H1 (cell line): ENCODE measurements around the gene KCNJ5. TPM values are rescaled to one million over a fixed set of nuclear protein-coding genes. Genes with fewer than 3 reads are reported as not detected.

Experiments used
- ASH2L ChIP-seq: fragments of 200-600, 300-600 bp; sonication (generic); IDR thresholded peaks from one replicate; pipeline ENCODE4 v1.7.1; 2017; ENCODE audit warnings: low read length
- BCL11A ChIP-seq, 2 experiments: IDR thresholded peaks; one replicate each; pipeline ENCODE4 v1.6.1; 2011; ENCODE audit warnings: low read depth in 2 of 2, low read length in 2 of 2, mild to moderate bottlenecking in 2 of 2
- CHD7 ChIP-seq: fragments of 300-600 bp; sonication (generic); IDR thresholded peaks from 2 replicates; pipeline ENCODE4 v1.7.1; 2012; ENCODE audit warnings: low read length, moderate library complexity, mild to moderate bottlenecking, inconsistent platforms; ENCODE audit not compliant: insufficient replicate concordance
- JUN ChIP-seq: IDR thresholded peaks from 2 replicates; pipeline ENCODE4 v1.6.1; 2011; ENCODE audit warnings: low read depth, mild to moderate bottlenecking, improper control_type of control experiment, low read length
- JUND ChIP-seq: IDR thresholded peaks from 2 replicates; pipeline ENCODE4 v1.6.1; 2011; ENCODE audit warnings: mild to moderate bottlenecking, improper control_type of control experiment, low read length
- KDM1A ChIP-seq: fragments of 200-600, 300-600 bp; sonication (generic); IDR thresholded peaks from 2 replicates; pipeline ENCODE4 v1.7.1; 2016; ENCODE audit warnings: mild to moderate bottlenecking, low read length, borderline replicate concordance
- KDM5A ChIP-seq: fragments of 200-600 bp; IDR thresholded peaks from 2 replicates; pipeline ENCODE4 v1.7.1; 2012; ENCODE audit warnings: mild to moderate bottlenecking, low read length, inconsistent platforms, mixed read lengths
- RAD21 ChIP-seq, 2 experiments: IDR thresholded peaks in 1 of 2; conservative IDR thresholded peaks in 1 of 2; 2 replicates each; pipeline ENCODE4 v1.6.1; 2011; ENCODE audit warnings: low read depth in 2 of 2, low read length in 2 of 2, improper control_type of control experiment in 1 of 2, inconsistent platforms in 1 of 2, mild to moderate bottlenecking in 1 of 2, moderate library complexity in 1 of 2
- RNF2 ChIP-seq: fragments of 200-900, 300-1000 bp; sonication (generic); IDR thresholded peaks from 2 replicates; pipeline ENCODE4 v1.7.1; 2016; ENCODE audit warnings: borderline replicate concordance, low read depth, mild to moderate bottlenecking, antibody characterized with exemption, low read length; ENCODE audit not compliant: poor library complexity, severe bottlenecking; ENCODE audit errors: missing control alignments
- YY1 ChIP-seq: IDR thresholded peaks from 2 replicates; pipeline ENCODE4 v1.6.1; 2011; ENCODE audit warnings: low read depth, mild to moderate bottlenecking, low read length
- polyA plus RNA-seq, 7 experiments: library from polyadenylated mRNA; depleted of rRNA in 3 of 7; stranded (reverse) in 5 of 7; unstranded in 2 of 7; fragments of >200 nt in 5 of 7; fragments of 200-250 nt in 2 of 7; gene quantifications; 1 replicate in 5 of 7; 2 replicates in 1 of 7; 4 replicates in 1 of 7; pipeline versions ENCODE4 v1.2.1 to v1.2.3, GENCODE V29; 2011 to 2013; ENCODE audit warnings: missing spikeins in 2 of 7, mixed read lengths in 2 of 7
- total RNA-seq: library from RNA; stranded (reverse); fragmentation: NEBNext Ultra II Directional; extraction: Animal tissue kit (Norgen Biotek cat#: 25700); gene quantifications from 2 replicates; pipeline ENCODE4 v1.2.1, GENCODE V29; 2021
- TF ChIP-seq, protein P1 (sequence below): IDR thresholded peaks from 2 replicates; pipeline ENCODE4 v1.6.1; 2011; ENCODE audit warnings: low read depth, mild to moderate bottlenecking, low read length; ENCODE audit not compliant: insufficient read depth

Gene KCNJ5
- total and polyA plus RNA-seq, 2 of the 8 experiments (the other 6 are each of a cell fraction or from before 2014, with no cell fraction given) = 0.05 TPM; not detected in 1

DNA sequence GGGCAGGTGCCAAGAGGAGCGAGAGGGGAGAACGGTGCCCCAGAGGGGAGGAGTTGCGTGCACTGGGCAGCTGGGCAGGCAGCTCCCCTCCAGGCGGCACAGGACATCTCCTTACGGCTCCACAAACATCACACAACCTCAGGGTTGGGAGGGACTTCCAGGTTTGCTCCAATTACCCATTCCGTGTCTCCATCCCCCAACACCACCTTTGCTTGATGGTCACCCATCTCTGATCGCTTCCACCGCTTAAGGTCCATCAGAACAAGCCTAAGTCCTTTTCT is 66.0 kb downstream of the KCNJ5 start (continued):
- TF ChIP-seq CHD7 = no peak
- no peak for TF ChIP-seq JUN
- no peak for TF ChIP-seq KDM1A
- TF ChIP-seq JUND = no peak
- no peak for TF ChIP-seq ASH2L
- no peak for TF ChIP-seq RAD21 (IDR thresholded peaks at IDR 0.05 in 1 of 2, conservative IDR thresholded peaks at IDR 0.05 in 1 of 2; ENCODE audit: low read depth in 2 of 2, low read length in 2 of 2)
- TF ChIP-seq, protein P1, sequence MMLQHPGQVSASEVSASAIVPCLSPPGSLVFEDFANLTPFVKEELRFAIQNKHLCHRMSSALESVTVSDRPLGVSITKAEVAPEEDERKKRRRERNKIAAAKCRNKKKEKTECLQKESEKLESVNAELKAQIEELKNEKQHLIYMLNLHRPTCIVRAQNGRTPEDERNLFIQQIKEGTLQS = no peak
- no peak for TF ChIP-seq YY1
- TF ChIP-seq KDM5A = no peak
- no peak for TF ChIP-seq BCL11A (IDR thresholded peaks at IDR 0.05; ENCODE audit: low read depth in 2 of 2, low read length in 2 of 2)
- no peak for TF ChIP-seq RNF2
